ENCODE results near the gene TSC22D4.
"Not testable (repeated sequence)": the region's sequence is repeated elsewhere in the genome, so short reads cannot be mapped to it uniquely, and the experiment has no call there.

Gene TSC22D4

DNA sequence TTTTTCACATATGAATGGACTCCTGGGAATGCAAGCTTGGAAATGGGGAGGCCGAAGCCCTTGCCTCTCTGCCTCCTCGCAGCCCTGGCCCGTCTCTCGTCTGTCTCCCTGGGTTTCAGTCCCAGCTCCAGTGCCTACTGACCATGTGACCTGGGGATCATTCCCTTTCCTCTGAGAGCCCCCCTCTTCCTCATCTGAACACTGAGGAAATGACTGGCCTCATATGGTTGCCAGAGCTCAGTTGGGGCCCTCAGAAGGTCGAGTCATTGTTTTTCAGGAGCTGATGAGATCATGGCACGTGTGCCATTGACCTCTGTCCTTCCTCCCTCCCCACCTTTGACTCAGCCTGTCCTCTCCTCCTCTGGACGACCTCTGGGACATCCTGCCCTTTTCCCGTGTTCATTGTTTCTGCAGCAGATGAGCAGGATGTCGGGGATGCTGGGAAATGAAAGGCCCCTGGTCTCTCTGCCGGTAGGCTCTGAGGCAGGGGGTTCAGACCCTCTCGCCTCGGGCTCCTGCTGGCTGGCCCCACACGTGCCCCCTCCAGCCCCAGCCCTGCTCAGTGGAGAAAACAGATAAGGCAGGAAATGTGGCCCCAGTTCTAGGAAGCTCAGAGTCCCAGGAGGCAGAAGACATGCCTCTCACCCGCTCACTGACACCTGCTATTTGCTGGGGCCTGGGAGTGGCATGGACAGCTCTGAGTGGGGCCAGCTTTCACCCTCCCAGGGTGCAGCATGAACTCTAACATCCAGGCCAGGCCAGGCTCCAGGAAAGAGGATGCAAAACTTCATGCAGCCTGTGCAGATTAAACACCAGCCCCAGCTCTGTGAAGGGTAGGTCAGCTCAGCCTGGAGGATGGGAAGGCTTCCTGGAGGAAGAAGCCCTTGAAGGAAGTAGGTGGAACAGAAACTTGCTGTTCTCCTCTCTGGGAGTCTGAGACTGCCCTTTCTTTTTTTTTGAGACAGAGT is 34.4 kb downstream of the TSC22D4 start:
- no peak for DNase-seq (ENCODE audit: low spot score)

DNA sequence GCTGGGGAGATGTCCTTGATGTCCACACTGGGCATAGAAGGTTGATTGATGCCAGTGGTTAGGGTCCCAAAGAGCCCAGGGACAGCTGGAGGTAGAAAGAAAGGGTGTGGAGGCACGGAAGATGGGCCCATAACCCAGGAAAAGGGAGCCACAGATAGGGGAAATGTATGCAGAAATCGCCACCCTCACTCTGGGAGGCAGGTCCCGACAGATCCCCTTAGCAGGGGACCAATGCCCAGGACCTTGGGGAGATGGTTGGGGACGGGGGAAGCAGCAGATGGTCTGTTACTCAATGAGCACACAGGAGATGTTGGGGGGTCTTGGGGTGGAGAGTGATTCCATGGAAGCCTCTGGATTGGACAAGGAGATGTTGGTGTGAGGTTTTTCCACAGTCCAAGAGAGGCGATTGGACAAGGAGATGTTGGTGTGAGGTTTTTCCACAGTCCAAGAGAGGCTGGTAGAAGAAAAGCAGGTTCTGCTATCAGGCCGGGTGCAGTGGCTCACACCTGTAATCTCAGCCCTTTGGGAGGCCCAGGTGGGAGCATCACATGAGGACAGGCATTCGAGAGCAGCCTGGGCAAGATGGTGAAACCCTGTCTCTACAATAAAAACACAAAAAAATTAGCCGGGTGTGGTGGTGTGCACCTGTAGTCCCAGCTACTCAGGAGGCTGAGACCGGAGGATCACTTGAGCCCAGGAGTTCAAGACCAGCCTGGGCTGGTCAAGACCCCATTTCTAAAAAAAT is 35.7 kb downstream of the TSC22D4 start:
- DNase-seq (ENCODE audit: low spot score), result no peak

GRCh38 chr7:100441641-100442535 is 37.1 kb downstream of the TSC22D4 start:
- no peak for DNase-seq (ENCODE audit: low spot score)

GRCh38 chr7:100439244-100439643 is 39.8 kb downstream of the TSC22D4 start:
- not testable (repeated sequence) for DNase-seq (ENCODE audit: low spot score)

- not testable (repeated sequence) for DNase-seq (ENCODE audit: low spot score)
These were observed 40.3 kb downstream of the TSC22D4 start for GRCh38 chr7:100438731-100439130.

DNA sequence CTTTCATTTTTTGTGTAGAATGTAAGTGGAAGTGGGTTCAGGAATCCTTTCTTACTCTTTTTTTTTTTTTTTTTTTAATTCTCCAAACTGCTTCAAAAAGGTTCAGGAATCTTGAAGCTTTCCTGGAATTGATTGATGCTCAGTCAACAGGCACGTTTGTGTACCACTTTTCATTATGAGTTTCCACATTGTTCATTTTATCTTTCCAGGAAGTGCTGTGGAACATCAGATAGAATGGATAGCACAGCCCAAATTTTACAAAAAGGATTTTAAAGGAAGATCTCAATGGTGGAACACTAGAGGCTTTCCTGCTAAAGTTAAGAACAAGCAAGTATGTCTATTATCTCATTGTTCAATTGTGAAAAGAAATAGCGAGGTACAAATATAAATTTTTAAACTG is 40.8 kb downstream of the TSC22D4 start:
- no peak for DNase-seq (ENCODE audit: low spot score)

DNA sequence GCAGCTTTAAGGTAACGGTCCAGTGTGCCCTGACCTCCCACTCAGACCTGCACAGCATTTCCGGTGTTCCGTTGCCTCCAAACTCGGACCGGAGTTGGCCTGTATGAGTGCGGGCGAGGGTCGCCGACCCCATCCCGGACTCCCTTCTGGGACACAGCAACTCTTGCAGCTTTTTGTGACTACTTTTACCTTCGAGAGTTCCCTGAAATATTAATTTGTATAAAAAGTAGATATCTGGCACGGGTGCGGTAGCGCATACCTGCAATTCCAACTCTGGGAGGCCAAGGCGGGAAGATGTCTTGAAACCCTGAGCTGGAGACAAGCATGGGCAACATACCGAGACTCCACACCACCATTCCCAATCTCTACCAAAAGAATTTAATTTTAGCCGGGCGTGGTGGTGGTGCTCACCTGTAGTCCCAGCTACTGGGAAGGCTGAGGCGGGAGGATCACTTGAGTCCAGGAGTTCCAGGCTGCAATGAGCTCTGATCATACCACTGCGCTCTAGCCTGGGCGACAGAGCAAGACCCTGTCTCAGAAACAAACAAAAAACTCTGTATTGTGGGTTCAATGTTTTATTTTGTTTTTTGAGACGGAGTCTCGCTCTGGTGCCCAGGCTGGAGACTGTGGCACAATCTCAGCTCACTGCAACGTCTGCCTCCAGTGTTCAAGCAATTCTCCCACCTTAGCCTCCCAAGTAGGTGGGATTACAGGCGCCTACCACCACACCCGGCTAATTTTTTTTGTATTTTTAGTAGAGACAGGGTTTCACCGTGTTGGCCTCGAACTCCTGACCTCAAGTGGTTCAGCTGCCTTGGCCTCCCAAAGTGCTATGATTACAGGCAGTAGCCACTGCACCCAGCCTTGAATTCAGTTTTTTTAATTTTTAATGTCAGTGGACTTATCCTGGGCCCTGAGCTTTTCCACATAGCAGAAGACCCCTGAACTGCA is 41.6 kb downstream of the TSC22D4 start:
- no peak for DNase-seq (ENCODE audit: low spot score)

DNA sequence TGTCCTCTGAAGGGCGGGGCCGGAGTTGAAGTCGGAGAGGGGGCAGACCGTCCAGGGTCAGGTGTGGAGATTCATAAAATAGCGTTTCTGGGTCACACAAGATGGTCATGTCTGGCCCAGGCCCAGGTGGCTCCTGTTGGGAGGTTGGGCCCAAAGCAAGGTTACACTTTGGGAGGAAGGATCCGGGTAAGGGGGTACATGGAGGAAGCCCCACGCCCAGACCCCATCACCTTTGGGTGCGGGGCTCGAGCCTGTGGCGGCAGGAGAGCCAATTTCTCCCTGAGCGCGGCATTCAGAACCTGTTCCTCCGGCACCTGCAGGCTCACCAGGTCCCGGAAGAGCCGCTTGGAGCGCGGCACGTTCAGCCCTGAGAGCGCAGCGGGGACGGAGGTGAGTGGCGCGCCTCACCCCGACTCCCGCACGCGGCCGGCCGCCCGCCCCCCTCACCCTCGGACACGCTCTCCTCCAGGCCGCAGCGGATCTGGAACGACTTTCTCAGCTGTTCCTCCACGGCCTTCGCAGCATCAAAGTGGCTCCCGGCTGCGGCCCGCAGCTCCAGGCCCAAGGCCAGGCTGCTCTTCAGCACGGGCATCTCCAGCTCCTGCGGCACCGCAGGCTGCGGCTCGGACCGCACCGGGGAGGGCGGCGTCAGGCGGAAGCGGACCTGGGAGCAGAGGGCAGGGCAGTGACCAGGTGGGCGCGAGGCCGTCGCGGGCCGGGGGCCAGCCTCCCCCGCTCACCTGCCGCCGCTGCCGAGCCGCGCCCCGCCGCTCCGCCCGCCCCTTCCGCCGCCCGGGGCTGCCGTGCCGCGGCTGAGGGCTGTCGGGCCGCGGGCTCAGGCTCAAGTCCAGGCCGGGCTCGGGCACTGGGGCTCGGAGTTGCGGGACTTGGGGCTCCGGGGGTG is 43.4 kb downstream of the TSC22D4 start:
- DNase-seq (ENCODE audit: low spot score), result peak; percentile 17

DNA sequence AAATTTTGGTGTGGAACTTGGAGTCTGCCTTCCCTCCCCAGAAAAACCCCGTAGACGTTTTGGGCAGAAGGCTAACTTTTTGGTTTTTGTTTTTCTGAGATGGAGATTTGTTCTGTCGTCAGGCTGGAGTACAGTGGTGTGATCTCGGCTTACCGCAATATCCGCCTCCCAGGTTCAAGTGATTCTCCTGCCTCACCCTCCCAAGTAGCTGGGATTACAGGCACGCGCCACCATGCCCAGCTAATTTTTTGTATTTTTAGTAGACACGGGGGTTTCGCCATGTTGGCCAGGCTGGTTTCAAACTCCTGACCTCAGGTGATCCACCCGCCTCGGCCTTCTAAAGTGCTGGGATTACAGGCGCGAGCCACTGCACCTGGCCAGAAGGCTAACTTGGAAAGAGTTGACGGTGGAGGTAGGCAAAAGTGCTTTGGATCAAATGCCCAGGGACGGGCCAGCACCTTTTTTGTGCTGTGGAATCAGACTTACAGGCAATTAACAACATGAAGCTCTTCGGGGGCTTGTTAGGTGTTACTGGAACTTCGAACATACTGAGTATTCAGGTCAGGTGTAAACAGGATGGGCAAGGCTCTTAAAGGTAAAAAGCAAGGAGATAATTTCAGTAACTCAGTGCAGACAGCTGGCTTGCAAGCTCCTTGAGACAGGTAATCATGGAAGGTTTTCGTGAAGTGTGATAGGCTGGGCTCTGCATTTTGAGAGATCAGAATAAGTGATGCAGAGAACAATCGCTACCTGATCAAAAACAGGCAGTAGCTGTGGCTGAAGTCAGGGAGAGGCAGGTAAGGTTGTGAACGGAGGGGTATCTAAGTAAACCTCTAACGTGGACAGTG is 44.5 kb downstream of the TSC22D4 start:
- no peak for DNase-seq (ENCODE audit: low spot score)

DNA sequence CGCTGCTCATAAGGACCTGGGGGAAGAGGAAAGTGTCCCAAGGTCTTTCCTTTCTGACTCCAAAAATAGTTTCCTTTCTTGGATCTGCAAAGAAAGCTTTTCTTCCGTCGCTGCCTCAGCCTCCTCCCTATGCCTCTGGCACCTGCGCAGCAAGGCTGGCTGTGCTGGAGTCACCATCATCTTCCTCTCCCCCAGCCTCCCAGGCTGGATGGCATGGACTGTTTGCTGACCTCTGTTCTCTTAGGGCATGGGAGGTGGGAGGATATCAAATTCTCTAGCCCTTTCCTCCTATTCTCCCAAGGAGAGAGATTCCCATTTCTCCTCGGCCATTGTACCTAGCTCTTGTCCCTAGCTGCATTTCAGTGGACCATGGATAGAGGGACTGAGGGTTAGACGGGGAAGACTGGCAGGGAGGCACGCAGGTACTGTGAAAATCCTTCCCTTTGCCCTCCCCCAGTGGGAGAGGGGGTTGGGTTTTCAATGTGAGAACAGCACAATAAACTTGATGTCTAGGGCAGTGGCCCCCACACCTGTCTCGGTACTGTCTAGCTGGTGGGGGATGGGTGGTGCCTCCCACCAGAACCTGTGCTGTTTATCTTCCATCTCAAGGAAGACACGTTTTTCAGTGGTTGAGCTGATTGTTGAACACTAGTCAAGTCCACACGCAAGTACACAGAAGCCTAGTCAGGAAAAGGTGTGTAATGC is 45.3 kb downstream of the TSC22D4 start:
- DNase-seq (ENCODE audit: low spot score), result no peak

DNA sequence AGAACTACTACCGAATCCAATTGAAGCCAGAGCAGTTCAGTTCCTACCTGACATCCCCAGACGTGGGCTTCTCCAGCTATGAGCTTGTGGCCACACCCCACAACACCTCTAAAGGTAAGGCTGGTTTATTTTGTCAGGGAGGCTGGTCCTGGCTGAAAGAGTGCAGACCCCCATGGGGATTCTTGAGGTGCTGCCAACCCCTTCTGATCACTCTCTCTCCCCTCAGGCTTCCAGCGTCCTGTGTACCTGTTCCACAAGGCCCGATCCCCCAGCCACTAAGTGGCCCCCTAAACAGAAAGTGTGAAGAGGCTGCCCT is 45.8 kb downstream of the TSC22D4 start:
- DNase-seq (ENCODE audit: low spot score), result no peak

GRCh38 chr7:100432621-100433275 is 46.3 kb downstream of the TSC22D4 start:
- DNase-seq (ENCODE audit: low spot score), result no peak

DNA sequence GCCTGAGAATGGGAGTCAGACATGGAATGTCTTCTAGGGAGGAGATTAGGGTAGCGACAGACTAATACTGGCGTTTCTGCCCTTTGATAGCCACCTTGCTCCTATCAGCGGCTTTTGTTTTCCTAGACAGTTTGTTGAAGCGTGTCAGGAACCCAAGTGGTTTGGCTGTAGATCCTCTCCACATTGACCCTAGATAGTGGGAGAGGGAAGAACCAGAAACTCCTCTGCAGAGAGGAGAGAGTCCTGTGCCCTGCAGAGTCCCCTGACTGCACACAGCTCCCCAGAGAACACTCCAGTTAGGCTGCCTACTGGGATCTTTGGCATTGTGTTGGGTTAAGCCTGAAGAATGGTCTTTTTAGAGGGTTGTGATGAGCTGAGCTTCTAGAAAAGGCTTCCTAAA is 47.0 kb downstream of the TSC22D4 start:
- no peak for DNase-seq (ENCODE audit: low spot score)

DNA sequence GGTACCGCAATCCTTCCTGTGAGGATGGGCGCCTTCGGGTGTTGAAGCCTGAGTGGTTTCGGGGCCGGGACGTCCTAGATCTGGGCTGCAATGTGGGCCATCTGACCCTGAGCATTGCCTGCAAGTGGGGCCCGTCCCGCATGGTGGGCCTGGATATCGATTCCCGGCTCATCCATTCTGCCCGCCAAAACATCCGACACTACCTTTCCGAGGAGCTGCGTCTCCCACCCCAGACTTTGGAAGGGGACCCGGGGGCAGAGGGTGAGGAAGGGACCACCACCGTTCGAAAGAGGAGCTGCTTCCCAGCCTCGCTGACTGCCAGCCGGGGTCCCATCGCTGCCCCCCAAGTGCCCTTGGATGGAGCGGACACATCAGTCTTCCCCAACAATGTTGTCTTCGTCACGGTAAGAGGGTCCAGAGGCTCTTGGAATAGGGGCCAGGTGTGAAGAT is 47.7 kb downstream of the TSC22D4 start:
- DNase-seq (ENCODE audit: low spot score), result no peak

DNA sequence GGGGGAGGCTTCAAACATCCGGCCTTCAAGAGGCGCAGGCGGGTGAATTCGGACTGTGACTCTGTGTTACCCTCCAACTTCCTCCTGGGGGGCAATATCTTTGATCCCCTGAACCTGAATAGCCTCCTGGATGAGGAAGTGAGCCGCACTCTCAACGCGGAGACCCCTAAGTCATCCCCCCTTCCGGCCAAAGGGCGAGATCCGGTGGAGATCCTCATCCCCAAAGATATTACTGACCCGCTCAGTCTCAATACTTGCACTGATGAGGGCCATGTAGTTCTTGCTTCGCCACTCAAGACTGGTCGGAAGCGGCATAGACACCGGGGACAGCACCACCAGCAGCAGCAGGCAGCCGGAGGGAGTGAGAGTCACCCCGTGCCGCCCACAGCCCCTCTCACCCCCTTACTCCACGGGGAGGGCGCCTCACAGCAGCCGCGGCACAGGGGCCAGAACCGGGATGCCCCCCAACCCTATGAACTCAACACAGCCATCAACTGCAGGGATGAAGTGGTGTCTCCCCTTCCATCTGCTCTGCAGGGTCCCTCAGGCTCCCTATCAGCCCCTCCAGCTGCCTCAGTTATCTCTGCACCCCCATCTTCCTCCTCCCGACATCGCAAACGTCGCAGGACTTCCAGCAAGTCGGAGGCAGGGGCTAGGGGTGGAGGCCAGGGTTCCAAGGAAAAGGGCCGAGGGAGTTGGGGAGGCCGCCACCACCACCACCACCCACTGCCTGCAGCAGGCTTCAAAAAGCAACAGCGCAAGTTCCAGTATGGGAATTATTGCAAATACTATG is 48.3 kb downstream of the TSC22D4 start:
- DNase-seq (ENCODE audit: low spot score), result peak; percentile 30

GRCh38 chr7:100429637-100430492 is 49.1 kb downstream of the TSC22D4 start, which contains the start of gene MEPCE:
TSS of gene MEPCE (plus strand) at chr7:100429831. CDS start at chr7:100430019, 188 bp downstream.
- peak; percentile 90 for DNase-seq (ENCODE audit: low spot score)
